NCI-H1694 (cell line): Measurements from ENCODE around the gene FNIP2.
"Not testable (repeated sequence)": the region's sequence is repeated elsewhere in the genome, so short reads cannot be mapped to it uniquely, and the experiment has no call there.

Experiments used
- DNase-seq: peaks from one replicate; lab custom pipeline; 2025; lab: John Stamatoyannopoulos, UW

FNIP2 gene

DNA sequence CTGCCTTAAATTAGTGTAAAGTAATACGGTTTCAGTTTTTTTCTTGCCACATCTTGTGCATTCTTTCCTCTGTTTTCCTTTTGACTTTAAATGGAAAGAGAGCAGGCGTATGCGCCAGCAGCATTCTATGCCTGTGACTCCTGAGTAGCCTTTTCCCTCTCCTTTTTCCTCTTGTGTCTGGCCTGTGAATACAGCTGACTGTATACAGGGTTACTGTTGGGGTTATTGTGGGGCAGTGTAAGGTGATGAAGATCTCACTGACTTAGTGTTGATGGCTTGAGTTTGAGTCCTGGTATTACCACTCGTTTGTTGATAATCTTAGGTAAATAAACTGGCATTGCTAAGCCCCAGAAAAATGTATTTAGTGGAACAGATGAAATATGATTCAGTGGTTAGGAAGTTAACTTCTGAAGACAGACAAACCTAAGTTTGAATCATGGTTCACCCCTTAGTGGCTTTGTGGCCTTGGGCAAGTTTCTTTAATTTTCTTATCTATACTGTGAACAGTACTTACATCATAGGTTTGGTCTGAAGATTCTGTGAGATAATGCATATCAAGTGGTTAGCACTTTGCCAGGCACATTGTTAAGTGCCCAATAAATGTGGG lies 105.1 kb downstream of the FNIP2 start:
- no peak for DNase-seq

DNA sequence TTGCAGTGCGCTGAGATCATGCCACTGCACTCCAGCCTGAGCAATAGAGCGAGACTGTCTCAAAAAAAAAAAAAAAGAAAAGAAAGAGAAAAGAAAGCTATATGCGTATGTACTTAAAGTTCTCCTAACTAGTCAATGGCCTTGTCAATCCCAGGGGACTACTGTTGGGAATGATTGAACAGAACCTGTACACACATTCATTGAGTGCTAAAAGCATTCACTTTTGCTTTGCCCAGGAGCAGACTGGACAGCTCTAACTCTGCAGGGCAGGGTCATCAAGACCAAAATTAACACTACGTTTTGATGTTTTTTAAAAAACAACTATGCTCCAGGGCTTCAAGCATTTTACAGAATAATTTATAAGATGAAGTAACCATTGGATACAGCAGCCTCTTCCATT lies 106.2 kb downstream of the FNIP2 start:
- no peak for DNase-seq

DNA sequence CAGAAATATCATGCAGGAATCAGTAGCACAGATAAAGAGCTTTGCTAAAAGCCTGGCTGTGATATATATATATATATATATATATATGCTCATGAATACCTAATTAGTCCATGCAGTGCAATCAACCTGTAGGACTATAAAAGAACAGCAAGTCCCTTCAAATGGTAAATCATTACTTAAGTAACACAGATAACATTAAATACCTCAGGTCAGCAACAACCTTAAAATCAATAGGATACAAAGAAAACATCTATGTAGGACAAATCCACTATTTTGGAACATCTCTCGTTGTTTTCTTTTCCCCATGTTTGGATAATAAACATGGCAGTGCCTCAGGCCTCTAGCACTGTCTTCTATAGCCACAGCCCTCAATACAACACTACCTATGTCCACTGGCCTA lies 106.6 kb downstream of the FNIP2 start:
- DNase-seq: no peak

DNA sequence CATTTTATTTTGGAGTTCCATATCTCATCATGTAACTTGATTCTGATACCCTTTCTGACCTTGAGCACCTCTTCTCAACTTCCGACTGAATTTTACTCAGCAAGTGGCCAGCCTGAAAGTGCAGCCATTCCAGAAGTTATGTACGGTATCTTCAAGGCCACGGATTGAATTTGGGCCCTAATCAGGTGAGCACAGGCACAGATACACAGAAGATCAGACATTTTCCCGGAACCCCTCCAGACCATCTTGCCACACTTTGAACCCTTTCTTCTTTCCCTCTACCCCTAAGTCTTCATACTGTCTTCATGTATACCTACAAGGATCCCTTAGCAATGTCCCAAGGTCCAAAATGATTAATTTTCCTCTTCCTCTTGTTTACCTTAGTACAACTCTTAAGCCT lies 108.2 kb downstream of the FNIP2 start:
- DNase-seq: no peak

DNA sequence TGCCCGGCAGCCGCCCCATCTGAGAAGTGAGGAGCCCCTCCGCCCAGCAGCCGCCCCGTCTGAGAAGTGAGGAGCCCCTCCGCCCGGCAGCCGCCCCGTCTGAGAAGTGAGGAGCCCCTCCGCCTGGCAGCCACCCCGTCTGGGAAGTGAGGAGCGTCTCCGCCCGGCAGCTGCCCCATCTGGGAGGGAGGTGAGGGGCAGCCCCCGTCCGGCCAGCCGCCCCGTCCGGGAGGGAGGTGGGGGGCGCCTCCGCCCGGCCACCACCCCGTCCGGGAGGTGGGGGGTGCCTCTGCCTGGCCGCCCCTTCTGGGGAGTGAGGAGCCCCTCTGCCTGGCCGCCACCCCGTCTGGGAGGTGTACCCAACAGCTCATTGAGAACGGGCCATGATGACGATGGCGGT lies 113.3 kb downstream of the FNIP2 start:
- DNase-seq: not testable (repeated sequence)

DNA sequence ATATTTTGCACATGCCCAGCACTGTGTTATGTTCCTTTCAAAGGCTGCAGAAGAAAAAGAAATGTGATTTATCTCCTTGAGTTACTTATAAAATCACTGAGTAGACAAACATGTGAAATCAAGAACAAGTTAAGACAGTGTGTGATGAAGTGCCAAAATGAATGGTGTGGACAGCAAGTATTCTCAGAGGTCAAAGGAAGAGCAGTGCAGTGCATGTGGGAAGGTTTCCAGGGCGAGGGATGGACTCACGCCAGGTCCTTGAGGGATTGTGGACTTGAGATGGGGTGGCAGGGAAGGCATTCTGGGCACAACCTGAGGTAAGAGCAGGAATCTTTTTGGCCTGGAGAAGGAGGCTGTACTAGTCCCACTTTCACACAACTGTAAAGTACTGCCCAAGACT lies 115.5 kb downstream of the FNIP2 start:
- DNase-seq: no peak

DNA sequence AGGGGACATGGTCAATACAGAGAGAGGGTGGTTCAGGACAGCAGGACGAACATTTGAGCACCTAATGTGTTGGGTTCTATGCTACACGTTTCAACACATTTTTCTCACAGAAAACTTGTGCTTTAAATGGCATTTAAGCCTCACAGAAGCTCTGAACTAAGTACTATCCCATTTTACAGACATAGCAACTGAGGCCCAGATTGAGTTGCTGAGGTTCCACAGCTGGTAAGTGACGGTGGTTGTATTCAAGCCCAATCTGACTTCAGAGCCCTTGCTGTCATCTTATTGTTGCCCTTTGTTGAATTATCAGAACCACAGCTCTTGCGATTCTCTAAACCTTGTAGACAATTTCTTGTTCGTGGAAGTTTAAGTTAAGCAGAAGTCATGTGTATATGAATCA lies 116.7 kb downstream of the FNIP2 start:
- DNase-seq: no peak

DNA sequence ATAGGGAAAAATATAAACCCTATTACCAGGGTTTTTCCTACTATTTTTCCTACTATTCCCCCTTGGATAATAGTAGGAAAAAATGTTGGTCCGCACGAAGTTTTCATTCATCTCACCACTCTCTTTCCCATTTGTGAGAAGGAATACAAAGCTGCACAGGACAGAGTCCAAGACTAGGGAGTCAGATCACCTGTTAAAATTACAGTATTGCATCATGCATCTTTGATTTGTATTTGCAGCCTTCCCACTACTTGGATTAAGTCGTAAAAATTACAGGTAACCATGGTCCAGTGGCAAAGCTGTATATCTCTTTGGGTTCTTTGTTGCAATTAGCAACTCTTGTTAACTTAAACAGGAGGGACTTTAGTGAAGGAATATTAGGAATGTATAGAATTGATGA lies 121.5 kb downstream of the FNIP2 start:
- DNase-seq: no peak

DNA sequence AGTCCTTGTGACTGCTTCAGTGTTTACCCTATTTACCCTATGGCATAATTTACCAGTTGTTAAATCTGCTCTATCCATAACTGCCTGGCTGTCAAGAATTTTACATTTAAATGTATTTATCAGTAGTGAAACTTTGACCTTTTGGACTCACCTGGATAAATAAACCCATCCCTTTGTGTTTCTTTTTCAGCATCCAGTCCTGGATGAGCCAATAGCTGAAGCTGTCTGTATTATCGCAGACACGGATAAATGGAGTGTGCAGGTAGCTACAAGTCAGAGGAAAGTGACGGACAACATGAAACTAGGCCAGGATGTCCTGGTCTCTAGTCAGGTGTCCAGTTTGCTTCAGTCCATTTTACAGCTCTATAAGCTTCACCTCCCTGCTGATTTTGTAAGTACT lies 122.4 kb downstream of the FNIP2 start:
- no peak for DNase-seq

DNA sequence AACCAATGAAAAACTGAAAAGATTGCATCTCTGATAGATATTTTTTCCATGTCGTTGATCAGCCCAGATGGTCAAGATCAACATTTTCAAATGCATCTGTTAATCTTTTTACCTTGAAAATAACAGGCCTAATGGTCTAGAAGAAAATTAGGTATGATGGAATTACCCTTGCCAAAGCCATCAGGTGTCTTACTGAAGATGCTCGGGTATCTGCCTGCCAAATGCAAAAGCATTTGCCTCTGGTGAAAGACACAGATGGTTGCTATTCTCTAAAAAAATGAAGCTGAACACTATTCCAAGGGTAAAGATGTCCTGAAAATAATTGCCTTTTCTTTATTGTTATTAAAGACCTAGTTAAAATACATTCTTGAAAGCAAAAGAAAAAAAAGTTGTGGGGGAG lies 126.0 kb downstream of the FNIP2 start:
- DNase-seq: no peak

DNA sequence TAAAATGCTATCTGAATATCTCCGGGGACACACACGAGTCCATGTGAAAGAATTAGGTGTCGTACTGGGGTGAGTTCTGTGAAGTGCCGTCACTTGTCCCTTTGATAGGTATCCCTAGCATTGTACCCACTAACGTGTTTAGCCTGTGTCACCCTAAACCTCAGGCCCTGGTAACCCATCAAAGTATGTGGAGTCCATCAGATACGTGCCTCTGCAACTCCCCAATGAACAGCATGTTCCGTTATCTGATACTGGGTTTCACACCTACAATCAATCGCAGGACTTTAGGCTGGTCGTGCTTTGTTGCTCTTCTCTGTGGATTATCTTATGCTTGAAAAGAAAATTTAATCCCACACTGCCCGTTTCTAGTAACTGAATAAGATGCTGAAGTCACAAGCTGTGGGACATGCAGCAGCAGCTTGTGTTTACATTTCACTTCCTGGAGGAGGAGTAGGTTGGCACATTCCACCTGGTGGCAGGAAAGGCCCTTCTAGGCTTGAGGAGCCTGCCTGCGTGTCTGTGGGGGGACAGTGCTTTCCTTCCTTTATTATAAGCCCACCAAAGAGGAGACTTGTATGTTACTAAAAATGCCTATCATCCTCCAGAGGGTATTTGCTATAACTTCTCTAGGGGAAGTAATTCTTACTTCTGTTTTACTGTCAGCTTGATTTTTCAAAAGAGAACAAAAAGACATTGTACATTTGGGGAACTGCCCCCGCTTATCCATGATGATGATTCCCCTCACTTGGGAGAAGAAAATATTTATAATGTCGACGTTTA lies 127.2 kb downstream of the FNIP2 start:
- DNase-seq: no peak

DNA sequence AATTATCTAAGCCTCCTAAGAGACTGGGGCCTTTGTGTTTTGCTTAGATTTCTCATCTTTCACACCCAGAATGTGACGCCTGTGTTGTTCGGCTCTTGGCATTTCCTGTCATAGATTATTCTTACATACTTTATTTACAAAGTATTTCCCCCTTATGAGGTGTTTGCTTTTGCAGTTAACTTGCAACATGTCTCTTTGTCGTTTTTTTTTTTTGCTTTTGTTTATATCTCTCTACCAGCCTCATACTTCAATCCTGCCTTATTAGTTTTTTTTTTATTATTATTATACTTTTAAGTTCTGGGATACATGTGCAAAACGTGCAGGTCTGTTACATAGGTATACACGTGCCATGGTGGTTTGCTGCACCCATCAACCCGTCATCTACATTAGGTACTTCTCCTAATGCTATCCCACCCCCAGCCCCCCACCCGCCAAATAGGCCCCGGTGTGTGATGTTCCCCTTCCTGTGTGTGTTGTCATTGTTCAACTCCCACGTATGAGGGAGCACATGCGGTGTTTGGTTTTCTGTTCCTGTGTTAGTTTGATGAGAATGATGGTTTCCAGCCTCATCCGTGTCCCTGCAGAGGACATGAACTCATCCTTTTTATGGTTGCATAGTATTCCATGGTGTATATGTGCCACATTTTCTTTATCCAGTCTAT lies 127.9 kb downstream of the FNIP2 start:
- DNase-seq: not testable (repeated sequence)

DNA sequence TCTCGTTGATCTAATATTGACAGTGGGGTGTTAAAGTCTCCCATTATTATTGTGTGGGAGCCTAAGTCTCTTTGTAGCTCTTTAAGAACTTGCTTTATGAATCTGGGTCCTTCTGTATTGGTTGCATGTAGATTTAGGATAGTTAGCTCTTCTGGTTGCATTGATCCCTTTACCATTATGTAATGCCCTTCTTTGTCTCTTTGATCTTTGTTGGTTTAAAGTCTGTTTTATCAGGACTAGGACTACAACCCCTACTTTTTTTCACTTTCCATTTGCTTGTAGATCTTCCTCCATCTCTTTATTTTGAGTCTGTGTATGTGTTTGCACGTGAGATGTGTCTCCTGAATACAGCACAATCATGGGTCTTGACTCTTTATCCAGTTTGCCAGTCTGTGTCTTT lies 131.6 kb downstream of the FNIP2 start:
- not testable (repeated sequence) for DNase-seq

DNA sequence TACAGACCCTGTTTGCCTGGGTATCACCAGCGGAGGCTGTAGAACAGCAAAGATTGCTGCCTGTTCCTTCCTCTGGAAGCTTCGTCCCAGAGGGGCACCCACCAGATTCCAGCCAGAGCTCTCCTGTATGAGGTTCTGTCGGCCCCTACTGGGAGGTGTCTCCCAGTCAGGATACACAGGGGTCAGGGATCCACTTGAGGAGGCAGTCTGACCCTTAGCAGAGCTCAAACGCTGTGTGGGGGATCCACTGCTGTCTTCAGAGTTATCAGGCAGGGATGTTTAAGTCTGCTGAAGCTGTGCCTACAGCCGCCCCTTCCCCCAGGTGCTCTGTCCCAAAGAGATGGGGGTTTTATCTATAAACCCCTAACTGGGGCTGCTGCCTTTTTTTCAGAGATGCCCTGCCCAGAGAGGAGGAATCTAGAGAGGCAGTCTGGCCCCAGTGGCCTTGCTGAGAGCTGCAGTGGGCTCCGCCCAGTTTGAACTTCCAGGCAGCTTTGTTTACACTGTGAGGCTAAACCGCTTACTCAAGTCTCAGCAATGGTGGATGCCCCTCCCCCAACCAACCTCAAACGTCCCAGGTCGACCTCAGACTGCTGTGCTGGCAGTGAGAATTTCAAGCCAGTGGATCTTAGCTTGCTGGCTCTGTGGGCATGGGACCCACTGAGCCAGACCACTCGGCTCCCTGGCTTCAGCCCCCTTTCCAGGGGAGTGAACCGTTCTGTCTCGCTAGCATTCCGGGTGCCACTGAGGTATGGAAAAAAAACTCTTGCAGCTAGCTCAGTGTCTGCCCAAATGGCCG lies 133.7 kb downstream of the FNIP2 start:
- DNase-seq: not testable (repeated sequence)

DNA sequence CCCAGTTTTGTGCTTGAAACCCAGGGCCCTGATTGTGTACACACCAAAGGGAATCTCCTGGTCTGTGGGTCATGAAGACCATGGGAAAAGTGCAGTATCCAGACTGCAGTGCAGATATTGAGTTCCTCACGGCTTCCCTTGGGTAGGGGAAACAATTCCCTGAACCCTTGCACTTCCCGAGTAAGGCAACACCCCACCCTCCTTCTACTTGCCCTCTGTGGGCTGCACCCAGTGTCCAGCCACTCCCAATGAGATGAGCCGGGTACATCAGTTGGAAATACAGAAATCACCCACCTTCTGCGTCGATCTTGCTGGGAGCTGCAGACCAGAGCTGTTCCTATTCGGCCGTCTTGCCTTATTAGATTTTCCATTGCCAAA lies 134.2 kb downstream of the FNIP2 start:
- no peak for DNase-seq

DNA sequence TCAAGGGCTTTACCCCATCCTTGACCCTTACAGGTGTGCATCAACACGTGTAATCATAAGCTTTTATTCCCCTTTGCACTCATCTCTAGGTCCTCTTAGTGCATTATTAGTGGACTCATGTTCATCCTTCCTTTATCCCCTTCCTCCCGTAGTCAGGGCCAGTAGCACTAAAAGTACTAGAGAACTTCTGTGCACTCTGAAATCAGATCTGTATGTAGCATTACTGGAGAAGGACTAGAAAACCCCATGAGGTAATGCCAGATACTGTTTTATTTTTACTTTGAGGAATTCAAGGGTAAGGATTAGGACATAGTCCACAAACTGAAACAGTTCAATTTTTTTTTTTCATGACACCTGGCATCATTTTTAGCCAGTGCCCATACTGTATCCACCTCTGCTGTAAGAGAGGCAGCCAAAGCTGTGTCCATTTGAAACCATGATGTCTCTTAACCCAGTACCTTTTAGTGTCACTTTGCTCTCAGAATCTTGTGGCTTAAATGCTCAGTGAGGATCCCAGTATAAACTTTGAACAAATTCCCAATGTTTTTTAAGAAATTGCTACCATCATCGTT lies 134.7 kb downstream of the FNIP2 start:
- no peak for DNase-seq

DNA sequence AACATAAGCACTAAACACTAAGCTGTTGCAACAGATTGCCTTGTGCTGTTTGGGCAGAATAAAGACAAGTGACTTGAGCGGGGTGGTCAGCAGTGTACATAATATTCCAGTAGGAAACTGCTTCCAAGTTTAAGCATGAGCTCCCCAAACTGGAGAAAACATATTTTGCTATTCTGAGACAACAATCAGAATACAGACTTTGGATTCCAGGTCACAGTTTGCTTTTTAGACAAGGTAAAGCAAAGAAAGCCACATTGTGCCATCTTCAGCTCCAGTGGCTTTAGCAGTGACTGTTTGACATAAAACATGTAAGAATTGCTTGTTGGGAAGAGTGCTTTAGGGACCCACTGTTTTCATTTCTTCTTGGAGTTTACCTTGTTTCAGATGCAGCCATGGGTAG lies 136.0 kb downstream of the FNIP2 start:
- no peak for DNase-seq

DNA sequence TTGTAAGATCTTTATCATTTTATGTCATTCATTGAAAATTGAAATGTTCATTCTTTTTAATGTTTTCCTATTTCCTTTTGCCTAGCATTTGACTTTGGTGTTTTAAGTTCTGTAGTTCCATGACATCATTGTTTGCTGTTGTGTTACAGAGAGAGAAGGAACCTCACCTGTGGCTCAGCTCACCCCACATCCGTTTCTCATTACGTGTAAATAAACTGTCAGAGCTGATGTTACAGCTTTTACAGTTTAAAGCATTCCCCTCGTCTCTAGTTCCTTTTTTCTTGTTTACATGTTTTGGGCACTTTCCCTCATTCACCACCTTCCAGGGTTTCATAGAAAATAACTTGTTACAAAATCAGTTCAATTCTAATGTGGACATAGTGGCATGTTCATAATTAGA lies 137.2 kb downstream of the FNIP2 start:
- no peak for DNase-seq

DNA sequence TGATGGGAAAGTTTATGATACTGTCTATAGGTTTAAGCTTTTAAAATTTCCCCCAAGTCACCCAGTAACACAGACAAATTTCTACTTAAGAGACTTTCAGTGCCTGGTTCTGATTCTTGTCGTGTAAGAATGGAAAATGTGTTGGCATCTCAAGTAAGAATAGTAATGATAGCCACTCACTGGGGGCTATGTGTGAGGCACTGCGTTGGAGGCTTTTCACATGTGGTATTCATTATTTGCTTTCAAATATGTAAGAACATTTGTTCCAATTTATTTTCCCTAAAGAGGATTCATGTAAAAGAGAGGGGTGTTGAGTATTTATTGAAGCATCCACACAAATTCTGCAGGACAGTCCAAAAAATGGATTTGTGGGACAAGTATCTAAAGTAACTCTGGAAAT lies 143.6 kb downstream of the FNIP2 start:
- DNase-seq: no peak

DNA sequence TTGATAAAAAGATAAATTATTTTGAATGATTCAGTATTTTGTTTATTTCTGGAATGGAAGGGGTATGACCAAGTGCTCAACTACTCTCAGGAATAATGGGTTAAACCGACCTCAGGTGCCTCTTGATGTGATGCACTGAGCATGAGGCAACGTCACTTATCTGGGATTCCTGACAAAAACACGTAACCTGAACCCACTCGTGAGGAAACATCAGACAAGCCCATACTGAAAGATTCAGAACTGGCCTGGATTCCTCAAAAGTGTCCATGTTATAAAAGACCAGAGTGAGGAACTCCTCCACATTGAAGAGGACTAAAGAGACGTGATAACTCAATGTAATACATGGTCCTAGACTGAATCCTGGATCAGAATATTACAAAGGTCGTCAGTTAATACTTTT lies 144.0 kb downstream of the FNIP2 start:
- DNase-seq: no peak

DNA sequence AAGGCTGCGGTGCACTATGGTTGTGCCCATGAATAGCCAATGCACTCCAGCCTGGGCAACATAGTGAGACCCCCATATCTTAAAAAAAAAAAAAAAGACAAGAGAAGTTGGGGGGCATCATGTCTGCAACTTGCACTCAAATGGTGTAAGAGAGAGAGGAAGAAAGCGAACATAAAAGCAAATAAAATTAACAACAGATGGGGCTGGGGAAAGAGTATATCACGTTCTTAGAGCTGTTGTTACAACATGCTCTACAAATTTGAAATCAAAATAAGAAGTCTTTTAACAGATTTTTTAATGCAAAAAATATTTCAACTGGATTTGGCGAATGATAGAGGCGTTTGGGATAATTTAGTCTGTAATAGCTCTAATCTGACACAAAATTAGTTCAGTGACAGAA lies 144.9 kb downstream of the FNIP2 start:
- DNase-seq: no peak

DNA sequence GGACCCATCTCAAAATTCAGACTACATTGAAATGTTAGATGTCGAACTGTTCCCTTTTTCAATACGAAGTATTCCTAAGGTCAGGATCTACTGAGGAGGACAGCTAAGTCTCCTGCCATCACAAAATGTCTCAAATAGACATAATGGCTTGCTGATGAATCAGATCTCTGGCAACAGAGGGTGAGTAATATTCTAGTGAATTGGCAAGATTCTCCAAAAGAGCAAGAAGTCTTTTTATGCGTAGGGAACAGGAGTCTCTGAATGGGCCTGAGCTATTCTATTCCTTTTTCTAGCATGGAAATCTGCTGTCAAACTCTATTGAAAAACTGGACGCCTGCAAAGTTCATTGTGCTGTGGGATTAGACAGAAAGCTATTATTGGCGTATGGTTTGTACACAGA lies 145.4 kb downstream of the FNIP2 start:
- no peak for DNase-seq
